Suppressor macrophage treated with lipopolysaccharide for 1 hour (primary cell): Measurements from ENCODE around the gene OTOF.

Experiments
- DNase-seq, 3 donors: peaks; one replicate each; pipeline ENCODE4 v3.0.0-alpha.2; 2020 to 2022

Gene OTOF

DNA sequence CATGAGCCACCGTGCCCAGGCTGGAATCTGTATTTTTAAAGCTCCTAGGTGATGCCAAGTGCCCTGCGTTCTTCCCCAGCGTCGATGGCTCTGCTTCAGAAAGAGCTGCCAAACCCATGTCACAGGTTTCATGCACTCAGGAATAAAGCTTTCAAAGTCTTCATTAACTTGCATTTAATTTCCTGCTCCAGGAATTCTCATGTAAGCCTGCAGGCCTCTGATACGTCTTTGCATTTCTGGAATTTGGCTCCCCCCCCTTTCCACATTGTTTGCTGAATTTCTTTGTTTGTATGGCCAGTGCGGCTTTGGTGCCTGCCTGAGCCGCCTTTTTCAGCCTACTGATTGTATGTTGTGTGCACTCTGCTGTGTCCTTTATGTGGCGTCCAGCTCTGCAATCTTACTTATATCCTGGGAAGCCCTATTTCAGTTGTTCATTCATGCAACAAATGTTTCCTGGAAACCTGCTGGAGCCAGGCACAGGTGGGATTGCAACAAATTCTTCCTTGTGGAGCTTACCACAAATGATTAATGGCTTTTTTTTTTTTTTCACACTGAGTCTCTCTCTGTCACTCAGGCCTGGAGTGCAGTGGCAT is 17.9 kb upstream of the OTOF start:
- DNase-seq: no peak

GRCh38 chr2:26494891-26495290 is 17.0 kb upstream of the OTOF start:
- no peak for DNase-seq

DNA sequence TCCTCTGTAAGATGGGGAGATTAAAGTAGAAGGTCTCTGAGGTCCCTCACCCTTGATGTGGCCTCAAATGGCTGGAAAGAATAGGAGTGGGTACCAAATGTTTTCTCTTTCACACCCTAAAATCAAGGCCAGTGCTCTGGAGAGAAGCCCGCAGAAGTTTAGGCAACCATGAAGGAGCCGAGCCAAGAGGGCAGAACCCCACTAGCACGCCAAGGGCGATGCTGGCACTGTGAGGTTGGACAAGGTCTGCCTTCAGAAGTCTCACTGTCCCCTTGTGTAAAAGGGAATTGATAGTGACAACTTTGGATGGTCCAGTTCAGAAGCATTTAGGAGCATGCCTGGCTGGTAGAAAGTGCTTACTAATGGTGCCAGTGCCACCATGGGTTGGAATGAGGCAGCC is 16.3 kb upstream of the OTOF start:
- no peak for DNase-seq

- peak; percentile 82 to 96 (median 84) for DNase-seq
Measured at GRCh38 chr2:26493566-26493965, 15.6 kb upstream of the OTOF start.

DNA sequence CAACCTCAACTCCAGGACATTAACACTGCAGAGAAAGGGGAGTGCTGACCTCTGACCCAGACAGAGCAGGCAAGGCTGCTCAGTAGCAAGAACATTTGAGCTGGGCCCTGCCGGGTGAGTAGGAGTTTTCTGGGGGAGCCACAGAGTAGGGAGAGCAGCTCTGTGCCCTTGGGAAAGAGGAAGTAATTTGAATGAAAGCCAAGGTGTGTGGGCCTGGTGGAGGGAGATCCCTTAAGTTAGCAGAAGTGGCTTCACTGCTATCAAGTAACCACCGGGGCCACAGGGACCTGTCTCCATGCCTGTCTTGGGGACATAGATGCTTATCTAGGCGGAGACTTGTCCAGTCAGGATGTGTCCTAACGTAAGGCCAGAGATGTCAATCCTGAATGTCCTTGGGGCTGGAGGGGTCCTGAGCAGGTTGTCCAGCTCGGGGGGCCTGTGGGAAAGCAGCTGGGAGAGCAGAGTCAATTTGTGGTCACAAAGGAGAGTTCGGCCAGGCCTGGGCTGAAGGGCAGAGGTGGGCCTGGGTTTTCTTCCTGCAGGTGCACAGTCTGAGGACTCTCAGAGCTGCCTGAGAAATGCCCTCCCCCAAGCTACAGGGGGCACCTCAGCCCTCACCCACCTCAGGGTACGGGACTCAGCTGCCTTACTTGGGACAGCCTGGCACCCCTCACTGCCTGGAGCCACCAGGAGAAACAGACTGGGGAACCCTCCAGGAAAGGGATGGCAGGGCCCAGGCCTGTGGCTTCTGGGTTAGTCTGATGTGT is 15.0 kb upstream of the OTOF start:
- peak; percentile 53 to 71 (median 62) for DNase-seq

- no peak for DNase-seq
Measured at GRCh38 chr2:26491563-26492167, 13.7 kb upstream of the OTOF start.

DNA sequence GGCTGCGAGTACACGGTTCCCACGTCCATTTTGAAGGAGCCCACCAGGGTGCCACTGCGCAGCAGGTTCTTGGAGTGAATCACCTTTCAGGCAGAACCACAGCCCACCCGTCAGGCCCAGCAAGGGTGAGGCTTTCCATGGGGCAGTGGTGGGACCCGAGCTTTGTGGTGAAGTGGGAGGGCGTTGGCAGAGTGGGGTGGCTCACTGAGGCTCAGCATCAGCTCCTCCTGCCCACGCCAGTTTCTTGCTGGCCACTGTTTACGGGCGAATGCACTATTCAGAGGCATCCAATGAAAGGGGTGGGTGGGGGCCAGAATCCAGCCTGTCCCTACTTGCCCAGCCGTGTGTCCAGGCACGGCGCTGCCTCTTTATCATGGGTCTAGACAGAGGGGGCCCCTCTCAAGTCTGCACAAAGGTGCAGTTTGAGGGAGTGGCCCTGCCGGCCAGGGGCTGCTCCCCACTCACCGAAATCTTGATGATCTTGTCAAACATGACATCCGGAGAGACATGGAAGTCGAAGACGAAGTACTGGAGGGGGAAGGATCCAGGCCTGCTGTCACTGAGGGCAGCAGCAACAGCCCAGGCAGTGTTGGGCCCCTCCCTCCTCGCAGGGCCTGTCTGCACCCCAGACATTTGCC is 11.4 kb upstream of the OTOF start:
- no peak for DNase-seq

DNA sequence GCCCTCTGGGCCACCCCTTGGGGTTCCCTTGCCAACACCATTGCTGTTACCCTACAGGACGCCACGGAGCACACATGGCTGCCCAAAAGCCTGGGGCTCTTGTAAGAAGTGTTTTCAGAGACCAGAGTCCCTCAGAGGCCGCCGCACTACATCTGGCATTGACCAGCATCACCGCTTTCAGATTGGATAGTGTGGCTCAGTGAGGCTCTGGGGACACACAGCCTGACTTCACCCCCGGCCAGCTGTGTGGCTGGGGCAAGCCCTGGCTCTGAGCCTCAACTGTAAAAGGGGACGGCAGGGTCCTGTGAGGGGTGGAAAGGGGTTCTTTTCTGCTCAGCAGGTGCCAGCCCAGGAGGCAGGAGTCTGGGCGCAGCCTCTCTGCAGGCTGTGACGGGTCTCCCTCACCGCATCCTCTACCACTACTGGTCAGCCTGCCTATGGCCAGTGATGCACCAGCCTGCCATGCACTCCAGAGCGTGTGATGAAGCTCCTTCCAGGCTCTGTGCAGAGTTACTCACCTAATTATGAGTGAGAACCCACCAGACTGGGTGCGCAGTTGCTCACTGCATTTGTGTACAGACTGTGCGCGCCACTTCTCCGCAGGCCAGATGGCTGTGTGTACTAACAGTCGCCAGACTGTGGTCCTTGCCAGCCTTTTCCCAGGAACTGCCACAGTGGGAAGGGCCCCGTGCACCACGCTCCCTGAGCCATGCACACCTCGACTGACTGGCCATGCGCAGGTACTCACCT is 10.7 kb upstream of the OTOF start:
- DNase-seq: no peak

DNA sequence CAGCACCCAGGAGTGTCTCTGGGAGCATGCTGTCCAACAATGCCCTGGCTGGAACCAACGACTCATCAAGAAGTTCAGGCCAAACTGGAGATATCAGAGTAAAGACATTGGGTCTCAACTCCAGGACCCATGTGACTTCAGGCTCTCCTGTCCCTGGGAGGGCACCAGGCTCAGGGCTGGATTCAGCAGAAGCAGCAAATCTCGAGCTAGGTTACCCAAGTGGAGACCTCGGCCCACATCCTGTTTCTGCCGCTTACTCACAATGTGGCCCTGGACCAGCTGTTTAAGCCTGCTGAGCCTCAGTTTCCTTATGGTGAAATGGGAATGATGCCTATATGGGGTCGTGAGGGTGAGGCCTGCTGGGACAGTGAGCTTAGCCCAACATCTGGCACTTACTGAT is 9.3 kb upstream of the OTOF start:
- peak in 1 of 3 donors; percentile 41 for DNase-seq

DNA sequence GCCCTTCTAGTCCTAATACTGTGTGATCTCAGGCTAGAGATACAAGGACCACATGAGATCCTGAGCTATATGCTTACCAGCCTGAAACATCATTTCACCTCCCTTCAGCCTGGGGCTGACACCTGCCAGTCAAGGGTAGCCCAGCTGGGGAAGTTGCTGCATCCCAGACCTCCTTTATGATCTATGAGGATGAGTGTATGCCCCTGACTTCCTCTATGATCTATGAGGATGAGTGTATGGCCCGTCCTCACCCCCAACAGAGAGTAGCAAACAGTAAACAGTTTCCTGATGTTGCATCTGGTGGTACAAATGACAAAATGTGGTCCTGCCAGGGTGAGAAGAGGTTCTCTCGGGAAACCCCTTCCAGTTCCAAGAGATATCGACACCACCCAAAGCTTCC is 8.9 kb upstream of the OTOF start:
- DNase-seq: peak in 1 of 3 donors; percentile 28

DNA sequence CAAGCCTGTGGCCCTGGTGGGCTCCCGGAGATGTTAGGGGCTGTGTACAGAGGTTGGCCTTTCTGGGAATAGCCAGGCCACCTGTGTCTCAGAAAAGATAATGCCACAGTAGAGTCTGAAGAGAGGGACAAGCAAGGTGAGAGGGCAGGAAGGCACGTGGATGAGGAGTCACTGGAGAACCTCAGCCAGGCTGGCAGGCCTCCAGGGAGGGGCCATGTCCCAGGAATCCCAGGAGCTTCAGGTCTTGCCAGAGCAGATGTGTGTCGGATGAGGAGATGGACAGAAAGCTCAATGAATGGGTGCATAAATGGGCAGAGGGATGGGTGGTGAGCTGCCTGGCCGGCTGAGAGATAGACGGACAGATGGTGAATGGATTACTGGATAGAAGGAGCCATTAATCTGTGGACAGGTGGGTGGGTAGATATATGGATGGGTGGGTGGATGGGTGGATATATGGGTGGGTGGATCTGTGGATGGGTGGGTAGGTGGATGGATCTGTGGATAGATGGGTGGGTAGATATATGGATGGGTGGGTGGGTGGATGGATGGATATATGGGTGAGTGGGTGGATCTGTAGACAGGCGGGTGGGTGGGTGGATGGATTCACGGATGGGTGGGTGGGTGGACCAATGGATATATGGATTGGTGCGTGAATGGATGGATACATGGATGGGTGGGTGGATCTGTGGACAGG is 7.9 kb upstream of the OTOF start:
- no peak for DNase-seq

- no peak for DNase-seq
Measured at GRCh38 chr2:26485099-26485498, 7.2 kb upstream of the OTOF start.

GRCh38 chr2:26484579-26484978 is 6.7 kb upstream of the OTOF start:
- no peak for DNase-seq

GRCh38 chr2:26483957-26484565 is 6.1 kb upstream of the OTOF start:
- no peak for DNase-seq

- no peak for DNase-seq
Measured at GRCh38 chr2:26483516-26483915, 5.6 kb upstream of the OTOF start.

DNA sequence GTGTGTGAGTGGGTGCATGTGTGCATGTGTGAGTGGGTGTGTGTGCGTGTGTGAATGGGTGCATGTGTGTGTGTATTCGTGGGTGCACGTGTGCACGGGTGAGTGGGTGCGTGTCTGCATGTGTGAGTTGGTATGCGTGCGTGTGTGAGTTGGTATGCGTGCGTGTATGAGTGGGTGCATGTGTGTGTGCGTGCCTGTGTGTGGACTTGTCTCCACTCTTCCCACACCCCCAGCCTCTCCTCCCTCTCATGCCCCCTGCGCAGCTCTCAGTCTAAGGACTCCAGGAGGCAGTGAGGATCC is 5.1 kb upstream of the OTOF start:
- no peak for DNase-seq

GRCh38 chr2:26482211-26483026 is 4.5 kb upstream of the OTOF start:
- DNase-seq: no peak

GRCh38 chr2:26481706-26482105 is 3.8 kb upstream of the OTOF start:
- DNase-seq: no peak

GRCh38 chr2:26480566-26481423 is 2.9 kb upstream of the OTOF start:
- DNase-seq: no peak
